HepG2 (cell line): ENCODE data around the gene NNAT. TPM values are rescaled to one million over a fixed set of nuclear protein-coding genes. Genes with fewer than 3 reads are reported as not detected.
A peak's percentile ranks its signal among the peaks of the same experiment; 100 is the strongest.

ENCODE experiments used
- ARNT ChIP-seq: fragments of 450-650 bp; IDR thresholded peaks from 2 replicates; pipeline ENCODE4 v1.6.1; 2017
- ATF4 ChIP-seq, 2 experiments: fragments of 450-650 bp in 1 of 2; sonication (generic) in 1 of 2; formaldehyde crosslinking; IDR thresholded peaks; 2 replicates each; pipeline versions ENCODE4 v1.5.0 to v1.8.0; 2020 to 2022; ENCODE audit warnings: mild to moderate bottlenecking in 1 of 2, missing genetic modification reagents in 1 of 2
- CERS6 ChIP-seq: sonication (generic); formaldehyde crosslinking; IDR thresholded peaks from 2 replicates; pipeline ENCODE4 v1.5.0; 2020; ENCODE audit warnings: missing genetic modification reagents
- EHMT2 ChIP-seq: fragments of 200-600 bp; sonication (generic); IDR thresholded peaks from 2 replicates; pipeline ENCODE4 v1.7.0; 2017; ENCODE audit warnings: antibody characterized with exemption, low read depth, low read length, borderline replicate concordance
- FOXK2 ChIP-seq: fragments of 450-650 bp; IDR thresholded peaks from 2 replicates; pipeline ENCODE4 v1.6.1; 2016
- FOXO4 ChIP-seq: sonication (generic); formaldehyde crosslinking; conservative IDR thresholded peaks from 2 replicates; pipeline ENCODE4 v1.8.1; 2023; ENCODE audit warnings: missing genetic modification reagents
- HNRNPUL1 ChIP-seq: fragments of 200-400 bp; formaldehyde crosslinking; IDR thresholded peaks from 2 replicates; pipeline ENCODE4 v1.6.1; 2017; ENCODE audit warnings: low read depth, mild to moderate bottlenecking, low read length, moderate library complexity
- MIER2 ChIP-seq: IDR thresholded peaks from 2 replicates; pipeline ENCODE4 v1.6.1; 2016; ENCODE audit warnings: missing biosample characterization, missing genetic modification reagents
- MNT ChIP-seq: fragments of 450-650 bp; IDR thresholded peaks from 2 replicates; pipeline ENCODE4 v1.6.1; 2016
- MYC ChIP-seq: sonication (generic); formaldehyde crosslinking; IDR thresholded peaks from 2 replicates; pipeline ENCODE4 v1.9.0; 2021; ENCODE audit warnings: missing genetic modification reagents, borderline replicate concordance
- PITX1 ChIP-seq: sonication (generic); formaldehyde crosslinking; IDR thresholded peaks from 2 replicates; pipeline ENCODE4 v1.5.1; 2020; ENCODE audit warnings: mild to moderate bottlenecking, missing genetic modification reagents
- POGK ChIP-seq: sonication (generic); formaldehyde crosslinking; conservative IDR thresholded peaks from 2 replicates; pipeline ENCODE4 v1.8.0; 2022; ENCODE audit warnings: mild to moderate bottlenecking, moderate library complexity, missing genetic modification reagents
- SNAPC5 ChIP-seq: sonication (generic); formaldehyde crosslinking; IDR thresholded peaks from 2 replicates; pipeline ENCODE4 v1.8.1; 2023; ENCODE audit warnings: mild to moderate bottlenecking, missing genetic modification reagents, borderline replicate concordance
- TOE1 ChIP-seq: sonication (generic); formaldehyde crosslinking; IDR thresholded peaks from 2 replicates; pipeline ENCODE4 v1.4.0; 2020; ENCODE audit warnings: mild to moderate bottlenecking, missing genetic modification reagents
- TRAFD1 ChIP-seq: sonication (generic); formaldehyde crosslinking; IDR thresholded peaks from 2 replicates; pipeline ENCODE4 v1.5.1; 2020; ENCODE audit warnings: missing genetic modification reagents, mild to moderate bottlenecking, borderline replicate concordance
- ZNF124 ChIP-seq: sonication (generic); formaldehyde crosslinking; IDR thresholded peaks from 2 replicates; pipeline ENCODE4 v1.4.0; 2020; ENCODE audit warnings: missing genetic modification reagents
- ZNF282 ChIP-seq: fragments of 450-650 bp; IDR thresholded peaks from 2 replicates; pipeline ENCODE4 v1.6.1; 2018; ENCODE audit not compliant: partially characterized antibody
- ZNF343 ChIP-seq: sonication (generic); formaldehyde crosslinking; IDR thresholded peaks from 2 replicates; pipeline ENCODE4 v1.4.0; 2020; ENCODE audit warnings: mild to moderate bottlenecking, missing genetic modification reagents
- ZNF577 ChIP-seq: sonication (generic); formaldehyde crosslinking; IDR thresholded peaks from 2 replicates; pipeline ENCODE4 v1.4.0; 2020; ENCODE audit warnings: mild to moderate bottlenecking, low read depth, missing genetic modification reagents, borderline replicate concordance
- ZNF619 ChIP-seq: sonication (generic); formaldehyde crosslinking; IDR thresholded peaks from 2 replicates; pipeline ENCODE4 v1.4.0; 2020; ENCODE audit warnings: mild to moderate bottlenecking, missing genetic modification reagents
- ZNF850 ChIP-seq: sonication (generic); formaldehyde crosslinking; conservative IDR thresholded peaks from 2 replicates; pipeline ENCODE4 v1.9.0; 2021; ENCODE audit warnings: mild to moderate bottlenecking, missing genetic modification reagents
- polyA plus RNA-seq, 8 experiments: library from polyadenylated mRNA; depleted of rRNA in 3 of 8; stranded (reverse) in 7 of 8; unstranded in 1 of 8; fragments of >200 nt; fragmentation: Illumina TruSeq in 4 of 8; extraction: Trizol in 4 of 8; gene quantifications; 2 replicates each; pipeline versions ENCODE4 v1.2.1 to v1.2.3, GENCODE V29; 2011 to 2016; ENCODE audit warnings: low read depth in 4 of 8, missing spikeins in 1 of 8, mixed read lengths in 1 of 8; ENCODE audit not compliant: insufficient read depth in 1 of 8
- total RNA-seq, 5 experiments: library from RNA; depleted of rRNA; stranded (reverse); fragments of >200 nt; fragmentation: Illumina TruSeq; extraction: Trizol; gene quantifications; 2 replicates each; pipeline ENCODE4 v1.2.3, GENCODE V29; 2016; ENCODE audit warnings: low read depth in 1 of 5

Gene NNAT
- total and polyA plus RNA-seq, 2 of the 13 experiments (the other 11 are each of a cell fraction or from before 2014, with no cell fraction given): not detected

GRCh38 chr20:37564388-37565133 lies 43.5 kb downstream of the NNAT start (continued):
- no peak for TF ChIP-seq POGK (CRISPR knock-in tag)
- TF ChIP-seq FOXK2: no peak
- peak; percentile 63; the same call in 1 of the 2 replicates for TF ChIP-seq MIER2 (CRISPR knock-in tag)
- TF ChIP-seq PITX1 (CRISPR knock-in tag): peak; percentile 15; the same call in 1 of the 2 replicates
- no peak for TF ChIP-seq ARNT
- no peak for TF ChIP-seq CERS6
- TF ChIP-seq MNT: no peak
- TF ChIP-seq HNRNPUL1: no peak
- 0 out of 2 replicates have a peak, but pooled peaks have one; percentile 29 for TF ChIP-seq ZNF619 (CRISPR knock-in tag)
- TF ChIP-seq ZNF124 (CRISPR knock-in tag): peak; percentile 68; the same call in 1 of the 2 replicates
- TF ChIP-seq ZNF282: no peak
- TF ChIP-seq EHMT2: no peak
- no peak for TF ChIP-seq SNAPC5
- TF ChIP-seq ZNF577 (CRISPR knock-in tag): no peak
- TF ChIP-seq MYC (CRISPR knock-in tag): peak; percentile 27; the same call in 1 of the 2 replicates
- TF ChIP-seq ZNF343 (CRISPR knock-in tag): 0 out of 2 replicates have a peak, but pooled peaks have one; percentile 72
- no peak for TF ChIP-seq TRAFD1
- no peak for TF ChIP-seq ATF4 (CRISPR knock-in tag; IDR thresholded peaks at IDR 0.05)
- TF ChIP-seq ZNF850 (CRISPR knock-in tag): no peak
- no peak for TF ChIP-seq TOE1 (CRISPR knock-in tag)
- 0 out of 2 replicates have a peak, but pooled peaks have one; percentile 44 for TF ChIP-seq FOXO4 (CRISPR knock-in tag)
